ENCODE measurements around the gene KCNQ1. TPM values are rescaled to one million over a fixed set of nuclear protein-coding genes. Genes with fewer than 3 reads are reported as not detected.

KCNQ1 gene
- total and polyA plus RNA-seq, 2 of the 13 experiments (the other 11 are each of a cell fraction or from before 2014, with no cell fraction given) = 0.02 to 0.08 TPM

GRCh38 chr11:2653930-2654739, 209.3 kb downstream of the KCNQ1 start:
- in situ Hi-C loops (cut with HindIII; ENCODE audit: extremely low pct_ligation_motif_present, low pct_unique_long_range_greater_than_20kb) (no loop called here), intact Hi-C loops (cut with micrococcal nuclease; ENCODE audit: unreplicated experiment) (loop anchor here (5.0 kb wide), 1 partner anchor 122 kb away; no protein-coding TSS in a partner anchor)
- no peak overlapping the region for H3K4me3 ChIP-seq (replicated peaks in 1 of 3; ENCODE audit: insufficient read depth in 1 of 3, low read depth in 2 of 3, low read length in 3 of 3)
- ChIA-PET CTCF (ENCODE audit: low intra/inter-chr PET ratio, low total read pairs) (no interaction called here), POLR2A (interaction anchor here (1.0 kb wide), 1 partner anchor 90 kb away, joined by 3 read pairs; no protein-coding TSS in a partner anchor)
- no peak for FAIRE-seq
- H3K27me3 ChIP-seq (ENCODE audit: control insufficient read depth in 1 of 2, insufficient read depth in 2 of 2, low read length in 2 of 2) = no peaks in the 10 kb centered on the region
- no peak overlapping the region for H2AFZ ChIP-seq (ENCODE audit: low read length)
- no peak overlapping the region for H3K4me2 ChIP-seq (ENCODE audit: low read depth, low read length)
- no peak overlapping the region for H3K27ac ChIP-seq (ENCODE audit: extremely low read length, insufficient read depth, low read length)
- ATAC-seq = peak; percentile 12; the same call in 2 of the 3 replicates
- peaks cover 1 to 4% of the 10 kb centered on the region in 2 experiments; a peak in 1 of 5 replicates for H3K36me3 ChIP-seq (replicated peaks in 1 of 2; ENCODE audit: control insufficient read depth in 1 of 2, insufficient read depth in 2 of 2, low read length in 2 of 2)
- DNase-seq (ENCODE audit: low spot score) = no peak
- H3K4me1 ChIP-seq (ENCODE audit: insufficient read depth, low read length) = 0 out of 2 replicates have a peak, but pooled peaks cover 5% of the 10 kb centered on the region
- H3K9me3 ChIP-seq (ENCODE audit: low read length) = peaks cover 62% of the 10 kb centered on the region
- 98% methylated on average over 15 of the region's 16 CpGs for WGBS (ENCODE audit: low lambda C conversion rate)
- no peak overlapping the region for H3K9ac ChIP-seq (ENCODE audit: insufficient read depth, low read depth, low read length)
- H3K79me2 ChIP-seq (ENCODE audit: insufficient read depth, low read length) = no peaks in the 10 kb centered on the region
- peaks cover 30% of the 10 kb centered on the region for H4K20me1 ChIP-seq (ENCODE audit: insufficient read depth, low read length)
- no TSS peak for BruUV-seq (replicated peaks)
- TF ChIP-seq CCAR2 (optimal IDR thresholded peaks at IDR 0.05; ENCODE audit: low read depth, low read length) (peak; percentile 20), FLYWCH1 (CRISPR knock-in tag; IDR thresholded peaks at IDR 0.05) (no peak), HNRNPL (IDR thresholded peaks at IDR 0.05; ENCODE audit: low read depth, low read length) (0 out of 2 replicates have a peak, but pooled peaks have one; percentile 27), AGO2 (optimal IDR thresholded peaks at IDR 0.05; ENCODE audit: low read depth, low read length) (peak; percentile 99), POLR2A (IDR thresholded peaks at IDR 0.05; ENCODE audit: insufficient read depth in 1 of 2, low read depth in 2 of 2, low read length in 2 of 2) (peak in 1 of 2 experiments; percentile 48; a peak in 1 of 4 replicates), ZNF280B (CRISPR knock-in tag; IDR thresholded peaks at IDR 0.05; ENCODE audit: borderline replicate concordance) (no peak), ZEB1 (IDR thresholded peaks at IDR 0.05; ENCODE audit: insufficient replicate concordance, low read depth) (no peak), FIP1L1 (IDR thresholded peaks at IDR 0.05; ENCODE audit: borderline replicate concordance, insufficient read depth, low read depth, low read length) (peak; percentile 60; the same call in 1 of the 2 replicates), SPEN (CRISPR knock-in tag; IDR thresholded peaks at IDR 0.05; ENCODE audit: low read depth) (no peak), POLR2AphosphoS2 (IDR thresholded peaks at IDR 0.05; ENCODE audit: low read depth, low read length) (0 out of 2 replicates have a peak, but pooled peaks have one; percentile 47), RBM22 (optimal IDR thresholded peaks at IDR 0.05; ENCODE audit: low read length) (peak; percentile 75), CSRNP2 (CRISPR knock-in tag; conservative IDR thresholded peaks at IDR 0.05; ENCODE audit: low read depth) (no peak), SMYD3 (CRISPR knock-in tag; IDR thresholded peaks at IDR 0.05) (no peak), POLR2G (IDR thresholded peaks at IDR 0.05; ENCODE audit: low read depth, low read length) (peak; percentile 52), SOX13 (IDR thresholded peaks at IDR 0.05) (0 out of 2 replicates have a peak, but pooled peaks have one; percentile 26), SOX13 (CRISPR knock-in tag; conservative IDR thresholded peaks at IDR 0.05 in 1 of 2, IDR thresholded peaks at IDR 0.05 in 1 of 2) (no peak), RBM39 (IDR thresholded peaks at IDR 0.05; ENCODE audit: low read depth, low read length, poor library complexity, severe bottlenecking) (peak; percentile 80), RAD51 (IDR thresholded peaks at IDR 0.05; ENCODE audit: borderline replicate concordance) (no peak), AGO1 (IDR thresholded peaks at IDR 0.05; ENCODE audit: low read depth, low read length, poor library complexity, severe bottlenecking) (peak; percentile 98), ZNF343 (CRISPR knock-in tag; IDR thresholded peaks at IDR 0.05) (no peak), ZNF253 (CRISPR knock-in tag; IDR thresholded peaks at IDR 0.05; ENCODE audit: borderline replicate concordance) (0 out of 2 replicates have a peak, but pooled peaks have one; percentile 19)

Measured in HepG2 (cell line).